Globus pallidus (tissue), 1 donor: ENCODE results near the gene TMEM126B.
A peak's percentile ranks its signal among the peaks of the same experiment; 100 is the strongest.
"Not testable (repeated sequence)": the region's sequence is repeated elsewhere in the genome, so short reads cannot be mapped to it uniquely, and the experiment has no call there.

ENCODE experiments used
- DNase-seq: peaks from one replicate; pipeline ENCODE4 v3.0.0-alpha.2; 2015; ENCODE audit warnings: low spot score

The TMEM126B gene

GRCh38 chr11:85627998-85628770 is at the start of gene TMEM126B:
Gene TMEM126B (plus strand): TSS chr11:85628593. CDS start chr11:85628608, 15 bp downstream.
- peak; percentile 99 for DNase-seq

- no peak for DNase-seq
Measured at GRCh38 chr11:85582111-85582510, 46.3 kb upstream of the TMEM126B start.

GRCh38 chr11:85589373-85589772 is 39.0 kb upstream of the TMEM126B start:
- DNase-seq = no peak

GRCh38 chr11:85590848-85591483 is 37.4 kb upstream of the TMEM126B start:
- DNase-seq = peak; percentile 15

- DNase-seq = peak; percentile 51
Measured at GRCh38 chr11:85595285-85595884, 33.0 kb upstream of the TMEM126B start.

- no peak for DNase-seq
Measured at GRCh38 chr11:85596886-85597285, 31.5 kb upstream of the TMEM126B start.

- DNase-seq = no peak
Measured at GRCh38 chr11:85599083-85599482, 29.3 kb upstream of the TMEM126B start.

- no peak for DNase-seq
Measured at GRCh38 chr11:85602526-85603213, 25.7 kb upstream of the TMEM126B start.

GRCh38 chr11:85603220-85603619 is 25.2 kb upstream of the TMEM126B start:
- no peak for DNase-seq

- DNase-seq = not testable (repeated sequence)
Measured at GRCh38 chr11:85606237-85606636, 22.2 kb upstream of the TMEM126B start.

- DNase-seq = not testable (repeated sequence)
Measured at GRCh38 chr11:85608621-85609020, 19.8 kb upstream of the TMEM126B start.

GRCh38 chr11:85609286-85609685 is 19.1 kb upstream of the TMEM126B start:
- DNase-seq = not testable (repeated sequence)

GRCh38 chr11:85611643-85612042 is 16.8 kb upstream of the TMEM126B start:
- not testable (repeated sequence) for DNase-seq

- no peak for DNase-seq
Measured at GRCh38 chr11:85619499-85619898, 8.9 kb upstream of the TMEM126B start.

- no peak for DNase-seq
Measured at GRCh38 chr11:85620256-85620655, 8.1 kb upstream of the TMEM126B start.

GRCh38 chr11:85626496-85626895 is 1.9 kb upstream of the TMEM126B start:
- no peak for DNase-seq

- DNase-seq = peak; percentile 63
Measured at GRCh38 chr11:85627332-85627997, 928 bp upstream of the TMEM126B start, which contains the start of gene DLG2. Gene DLG2 (minus strand): TSS chr11:85627344.

- no peak for DNase-seq
Measured at GRCh38 chr11:85628771-85629341, 463 bp downstream of the TMEM126B start.

- DNase-seq = no peak
Measured at GRCh38 chr11:85634747-85635146, 6.4 kb downstream of the TMEM126B start.

GRCh38 chr11:85643191-85643614 is 14.8 kb downstream of the TMEM126B start:
- no peak for DNase-seq

- no peak for DNase-seq
Measured at GRCh38 chr11:85647078-85647477, 18.7 kb downstream of the TMEM126B start.
